Kidney (tissue), 14 donors: ENCODE data around the gene AKAP13. TPM values are rescaled to one million over a fixed set of nuclear protein-coding genes. Genes with fewer than 3 reads are reported as not detected.

Experiments
- DNase-seq, 5 donors: peaks; one replicate each; pipeline ENCODE4 v3.0.0-alpha.2; 2013 to 2020
- FAIRE-seq: peaks from 2 replicates; lab custom pipeline; 2012; peaks lifted over from hg19 to GRCh38; lab: Jason Lieb, UNC
- H3K27ac ChIP-seq, 2 donors: one replicate each; pipeline ENCODE4 v1.7.0; 2013; ENCODE audit warnings: low read depth in 2 of 2, low read length in 2 of 2, inconsistent platforms in 1 of 2
- H3K27me3 ChIP-seq: one replicate; pipeline ENCODE4 v1.7.1; 2013; ENCODE audit warnings: low read length, inconsistent platforms; ENCODE audit not compliant: control insufficient read depth, insufficient read depth
- H3K36me3 ChIP-seq, 3 donors: one replicate each; pipeline versions ENCODE4 v1.7.0 to v1.7.1; 2013; ENCODE audit warnings: low read length in 3 of 3, control low read depth in 1 of 3, inconsistent platforms in 1 of 3; ENCODE audit not compliant: insufficient read depth in 3 of 3, control insufficient read depth in 2 of 3
- H3K4me1 ChIP-seq, 3 donors: one replicate each; pipeline versions ENCODE4 v1.7.0 to v1.7.1; 2013; ENCODE audit warnings: low read length in 3 of 3, inconsistent platforms in 1 of 3, low read depth in 1 of 3; ENCODE audit not compliant: control insufficient read depth in 2 of 3, insufficient read depth in 2 of 3
- H3K4me3 ChIP-seq, 3 donors: one replicate each; pipeline versions ENCODE4 v1.7.0 to v1.8.1; 2013; ENCODE audit warnings: low read length in 3 of 3, control low read depth in 1 of 3, inconsistent platforms in 1 of 3
- H3K9ac ChIP-seq, 3 donors: one replicate each; pipeline versions ENCODE4 v1.7.0 to v1.7.1; 2013; ENCODE audit warnings: low read length in 3 of 3, control low read depth in 1 of 3, inconsistent platforms in 1 of 3
- H3K9me3 ChIP-seq, 3 donors: one replicate each; pipeline versions ENCODE4 v1.7.0 to v1.7.1; 2013; ENCODE audit warnings: low read length in 3 of 3, control low read depth in 1 of 3, inconsistent platforms in 1 of 3; ENCODE audit not compliant: control insufficient read depth in 2 of 3, insufficient read depth in 1 of 3
- CTCF ChIP-seq: IDR thresholded peaks from 3 replicates; pipeline ENCODE4 v1.5.1; 2012; ENCODE audit warnings: mild to moderate bottlenecking, moderate library complexity, borderline replicate concordance; ENCODE audit not compliant: insufficient read depth; ENCODE audit errors: extremely low read depth
- intact Hi-C: fragments of 100-400 bp; cut with DNase I; formaldehyde crosslinking; loops from one replicate; pipeline ENCODE4 v1.11.1; 2022
- polyA plus RNA-seq: library from polyadenylated mRNA; stranded (reverse); fragments of 350-450 nt; fragmentation: Illumina TruSeq; extraction: RNeasy Lipid Tissue Mini Kit (QIAGEN cat#74804); gene quantifications from one replicate; pipeline ENCODE4 v1.2.3, GENCODE V29; 2014; ENCODE audit warnings: low read depth, low replicate concordance; ENCODE audit not compliant: insufficient read depth
- total RNA-seq: library from RNA; stranded (reverse); fragmentation: NEBNext Ultra II Directional; extraction: Animal tissue kit (Norgen Biotek cat#: 25700); gene quantifications from one replicate; pipeline ENCODE4 v1.2.1, GENCODE V29; 2021
- donor health status: control.
- donor health status: control.
- donor health status: control.
- donor health status: control.
- donor health status: control.
- donor health status: DM: yes; HTN: yes; CAD: no.
- donor health status: Normal renal cell carcinoma (clear cell type).

Gene AKAP13
- total and polyA plus RNA-seq, 2 donors from 2014 or later: 18.8 to 174 TPM

- Histone ChIP-seq H3K4me1 (no peaks in the 10 kb centered on the region), H3K27ac (no peak overlapping the region), H3K27me3 (no peaks in the 10 kb centered on the region), H3K36me3 (peaks cover 8 to 36% (median 35%) of the 10 kb centered on the region in 3 donors), H3K9ac (no peak overlapping the region), H3K9me3 (no peaks in the 10 kb centered on the region), H3K4me3 (no peak overlapping the region)
- no peak for FAIRE-seq
- no peak for TF ChIP-seq CTCF
- intact Hi-C loops: no loop called here
- no peak for DNase-seq
Observed at GRCh38 chr15:85716261-85716660, 335.9 kb downstream of the AKAP13 start.

- no peak for FAIRE-seq
- intact Hi-C loops: no loop called here
Observed at GRCh38 chr15:85717212-85717611, 336.8 kb downstream of the AKAP13 start.

GRCh38 chr15:85718271-85718971 is 338.0 kb downstream of the AKAP13 start:
- no peaks in the 10 kb centered on the region for H3K4me1 ChIP-seq
- FAIRE-seq (no peak), DNase-seq (peak in 1 of 5 donors; percentile 33)
- H3K27ac ChIP-seq: no peak overlapping the region
- peaks cover 16 to 54% (median 49%) of the 10 kb centered on the region in 3 donors for H3K36me3 ChIP-seq
- no peak overlapping the region for H3K4me3 ChIP-seq
- no peak overlapping the region for H3K9ac ChIP-seq
- no peaks in the 10 kb centered on the region for H3K27me3 ChIP-seq
- no peak for TF ChIP-seq CTCF
- H3K9me3 ChIP-seq: no peaks in the 10 kb centered on the region
- intact Hi-C loops: no loop called here

More at GRCh38 chr15:85717212-85717611, 336.8 kb downstream of the AKAP13 start:
- Histone ChIP-seq H3K4me3 (no peak overlapping the region), H3K9me3 (no peaks in the 10 kb centered on the region), H3K27me3 (no peaks in the 10 kb centered on the region), H3K4me1 (no peaks in the 10 kb centered on the region), H3K9ac (no peak overlapping the region), H3K27ac (no peak overlapping the region), H3K36me3 (peaks cover 11 to 45% (median 38%) of the 10 kb centered on the region in 3 donors)
- DNase-seq: no peak
- no peak for TF ChIP-seq CTCF
